MG63 (cell line): ENCODE results near the gene DOCK10. TPM values are rescaled to one million over a fixed set of nuclear protein-coding genes. Genes with fewer than 3 reads are reported as not detected.
A peak's percentile ranks its signal among the peaks of the same experiment; 100 is the strongest.

Experiments
- DNase-seq: peaks from one replicate; pipeline ENCODE4 v3.0.0-alpha.2; 2020
- H3K27me3 ChIP-seq: fragments of 250-450 bp; sonication (Bioruptor Pico); 2 replicates; pipeline ENCODE4 v1.5.1; 2020; ENCODE audit warnings: mild to moderate bottlenecking, moderate library complexity
- H3K36me3 ChIP-seq: fragments of 250-450 bp; sonication (Bioruptor Pico); 2 replicates; pipeline ENCODE4 v1.5.1; 2020; ENCODE audit warnings: mild to moderate bottlenecking, moderate library complexity
- H3K4me3 ChIP-seq: fragments of 250-450 bp; sonication (Bioruptor Pico); 2 replicates; pipeline ENCODE4 v1.5.1; 2020; ENCODE audit warnings: mild to moderate bottlenecking, moderate library complexity
- H3K9me3 ChIP-seq: fragments of 250-450 bp; sonication (Bioruptor Pico); 2 replicates; pipeline ENCODE4 v1.5.1; 2020; ENCODE audit warnings: mild to moderate bottlenecking, moderate library complexity
- total RNA-seq: library from RNA; depleted of rRNA; stranded (reverse); fragments of >200 nt; shearing (Covaris generic); gene quantifications from 2 replicates; pipeline ENCODE4 v1.2.3, GENCODE V29; 2014; ENCODE audit warnings: low replicate concordance; rRNA removed

DOCK10 gene
- 3.4 and 10.1 TPM in 2 replicates for total RNA-seq

DNA sequence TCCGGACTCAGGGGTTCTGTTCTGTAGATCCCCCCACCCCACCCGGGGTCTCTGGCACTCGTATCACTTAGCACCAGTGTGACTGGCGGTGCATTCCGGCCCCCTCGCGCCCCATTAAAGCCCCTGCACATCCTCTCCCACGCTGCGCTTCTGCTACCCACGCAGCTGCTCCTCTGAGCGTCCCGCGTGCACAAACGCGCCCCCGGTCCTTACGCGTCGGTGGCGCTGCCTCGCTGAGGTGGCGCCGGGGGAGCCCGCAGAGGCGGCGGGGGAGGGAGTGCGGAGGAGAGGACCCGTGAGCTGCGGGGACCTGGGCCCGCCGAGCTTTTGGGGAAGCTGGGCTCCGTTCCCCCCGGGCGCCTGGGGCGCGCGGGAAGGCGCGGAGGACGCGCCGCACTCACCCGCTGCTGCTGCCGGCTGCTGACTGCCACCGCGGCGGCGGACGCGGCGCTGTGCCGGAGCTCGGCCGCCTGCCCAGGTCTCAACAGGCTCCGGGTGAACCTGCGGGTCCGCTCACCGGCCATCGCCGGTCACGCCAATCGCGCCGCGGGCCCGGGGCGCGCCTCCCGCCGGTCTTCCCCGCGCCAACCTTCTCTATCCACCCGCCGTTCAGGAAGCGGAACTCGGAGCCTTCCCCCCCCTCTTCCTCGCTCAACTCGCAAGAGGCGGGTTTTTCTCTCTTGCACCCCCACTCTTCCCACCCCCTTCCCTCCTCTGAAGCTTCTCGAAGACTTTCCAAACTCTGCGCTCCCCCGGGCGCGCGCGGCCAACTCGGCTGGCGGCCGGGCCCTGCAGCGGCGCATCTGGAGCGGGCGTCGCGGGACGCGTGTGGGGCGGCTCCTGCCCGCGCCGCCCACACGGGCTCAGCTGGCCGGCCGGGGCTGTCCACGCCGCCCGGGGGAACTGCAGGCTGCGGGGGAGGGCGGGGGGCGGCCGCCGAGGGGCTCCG, at the start of gene DOCK10:
DOCK10 (minus strand) TSS at position 618 of the 949 bp plus-strand sequence; CDS start at position 524, 94 bp downstream.
- H3K9me3 ChIP-seq, result no peaks in the 10 kb centered on the region
- H3K4me3 ChIP-seq, result peak within 1 kb of the TSS; percentile 79
- DNase-seq, result peak; percentile 71
- 0 out of 2 replicates have a peak, but pooled peaks cover 2% of the 10 kb centered on the region for H3K36me3 ChIP-seq
- no peaks in the 10 kb centered on the region for H3K27me3 ChIP-seq

DNA sequence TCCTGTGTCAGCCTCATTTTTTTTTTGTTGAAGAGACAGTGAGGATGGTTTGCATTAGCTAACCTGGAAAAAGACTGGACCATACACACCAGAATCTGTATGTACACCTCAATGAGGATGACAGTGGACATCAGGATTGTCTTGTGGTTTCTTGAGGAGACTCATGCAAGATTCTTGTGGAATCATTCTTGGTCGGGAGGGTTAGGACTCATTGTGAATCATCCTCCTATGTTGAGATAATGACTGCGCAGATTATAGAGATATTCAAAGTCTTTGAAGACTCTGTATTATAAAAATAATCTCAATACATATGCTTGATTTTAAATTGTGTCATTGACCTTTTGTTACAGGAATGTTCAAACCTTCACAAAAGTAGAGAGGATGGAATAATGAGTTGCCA, 49.1 kb upstream of the DOCK10 start:
- Histone ChIP-seq H3K27me3 (no peaks in the 10 kb centered on the region), H3K9me3 (no peaks in the 10 kb centered on the region), H3K36me3 (no peaks in the 10 kb centered on the region), H3K4me3 (no peak overlapping the region)
- peak; percentile 28 for DNase-seq

GRCh38 chr2:225090746-225091145, 48.5 kb upstream of the DOCK10 start:
- no peak for DNase-seq
- no peaks in the 10 kb centered on the region for H3K36me3 ChIP-seq
- no peaks in the 10 kb centered on the region for H3K9me3 ChIP-seq
- no peak overlapping the region for H3K4me3 ChIP-seq
- H3K27me3 ChIP-seq, result no peaks in the 10 kb centered on the region

GRCh38 chr2:225086915-225087314, 44.6 kb upstream of the DOCK10 start:
- no peak overlapping the region for H3K4me3 ChIP-seq
- no peaks in the 10 kb centered on the region for H3K9me3 ChIP-seq
- H3K27me3 ChIP-seq, result no peaks in the 10 kb centered on the region
- H3K36me3 ChIP-seq, result no peaks in the 10 kb centered on the region
- DNase-seq, result no peak

DNA sequence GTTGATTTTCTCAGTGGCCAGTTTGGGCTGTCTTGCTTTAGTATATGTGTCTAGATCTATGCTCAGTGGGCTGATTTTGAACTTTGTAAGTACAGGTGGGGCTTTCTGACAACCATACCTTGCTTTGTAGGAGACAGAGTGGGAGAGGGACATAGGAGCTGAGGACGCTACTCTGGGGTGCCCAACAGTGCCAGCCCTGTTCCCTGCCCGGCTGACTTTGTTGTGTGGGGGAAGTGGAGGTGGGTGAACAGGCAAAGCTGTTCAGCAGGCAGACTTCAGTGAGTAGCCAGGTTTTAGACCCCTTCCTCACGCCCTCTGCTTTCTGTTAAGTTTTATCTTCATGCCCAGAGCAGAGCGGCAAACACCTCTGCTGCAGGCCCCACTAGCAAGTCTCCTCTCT, 44.2 kb upstream of the DOCK10 start:
- Histone ChIP-seq H3K4me3 (no peak overlapping the region), H3K9me3 (no peaks in the 10 kb centered on the region), H3K27me3 (no peaks in the 10 kb centered on the region), H3K36me3 (no peaks in the 10 kb centered on the region)
- DNase-seq, result no peak

DNA sequence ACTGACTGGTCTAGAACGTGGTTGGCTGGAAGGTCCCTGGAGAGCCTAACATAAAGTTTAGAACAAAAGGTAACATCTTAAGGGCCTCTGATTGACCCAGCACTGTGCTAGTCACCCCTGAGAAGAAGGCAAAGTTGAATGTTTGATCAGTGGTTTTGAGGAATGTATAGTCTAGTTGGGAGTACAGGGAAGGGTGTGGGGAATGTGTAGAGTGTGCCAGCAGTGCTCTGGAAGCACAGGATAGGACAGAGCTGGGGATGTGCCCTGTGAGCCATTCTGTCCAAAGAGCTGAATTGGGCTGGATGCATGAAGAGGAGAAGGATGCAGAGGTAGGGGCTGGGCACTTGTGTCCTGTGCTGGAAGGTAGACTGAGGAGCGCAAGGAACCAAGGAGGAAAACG, 41.0 kb upstream of the DOCK10 start:
- Histone ChIP-seq H3K4me3 (no peak overlapping the region), H3K9me3 (no peaks in the 10 kb centered on the region), H3K27me3 (no peaks in the 10 kb centered on the region), H3K36me3 (no peaks in the 10 kb centered on the region)
- no peak for DNase-seq

GRCh38 chr2:225076125-225076524, 33.9 kb upstream of the DOCK10 start:
- Histone ChIP-seq H3K36me3 (no peaks in the 10 kb centered on the region), H3K9me3 (no peaks in the 10 kb centered on the region), H3K27me3 (no peaks in the 10 kb centered on the region), H3K4me3 (no peak overlapping the region)
- DNase-seq, result no peak

DNA sequence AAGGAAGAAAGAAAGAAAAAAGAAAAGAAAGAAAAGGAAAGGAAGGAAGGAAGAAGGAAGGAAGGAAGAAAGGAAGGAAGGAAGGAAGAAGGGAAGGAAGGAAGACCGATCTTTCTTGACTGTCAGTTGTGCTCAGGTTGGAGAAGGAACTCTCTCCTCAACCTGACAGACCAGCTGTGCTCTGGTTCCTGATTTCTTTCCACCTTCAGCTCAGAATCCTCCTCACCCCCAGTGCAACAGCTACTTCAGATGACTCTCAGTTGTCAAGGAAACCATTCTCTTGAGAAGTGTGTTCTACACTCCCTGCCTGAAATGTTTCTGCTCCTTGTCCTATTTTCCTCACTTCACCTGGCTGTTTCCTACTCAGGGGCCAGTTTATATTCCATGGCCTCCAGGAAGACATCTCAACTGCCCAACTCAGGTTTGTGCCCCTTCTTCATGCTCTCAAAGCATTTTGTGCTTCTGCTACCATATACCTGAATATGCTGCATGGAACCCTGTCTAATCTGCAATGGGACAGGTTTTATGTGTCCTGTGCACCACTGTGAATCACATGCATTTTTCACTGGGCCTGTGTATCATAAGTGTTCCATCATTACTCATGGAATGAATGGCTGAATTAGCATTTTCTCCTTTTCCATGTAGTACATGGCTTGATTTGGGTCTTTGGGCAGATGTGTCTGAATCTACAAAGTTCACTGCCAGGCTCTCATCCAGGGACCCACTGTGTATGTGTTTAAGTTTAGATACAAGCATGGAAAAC, 32.8 kb upstream of the DOCK10 start:
- H3K9me3 ChIP-seq, result no peaks in the 10 kb centered on the region
- no peaks in the 10 kb centered on the region for H3K36me3 ChIP-seq
- H3K4me3 ChIP-seq, result no peak overlapping the region
- H3K27me3 ChIP-seq, result no peaks in the 10 kb centered on the region
- no peak for DNase-seq

DNA sequence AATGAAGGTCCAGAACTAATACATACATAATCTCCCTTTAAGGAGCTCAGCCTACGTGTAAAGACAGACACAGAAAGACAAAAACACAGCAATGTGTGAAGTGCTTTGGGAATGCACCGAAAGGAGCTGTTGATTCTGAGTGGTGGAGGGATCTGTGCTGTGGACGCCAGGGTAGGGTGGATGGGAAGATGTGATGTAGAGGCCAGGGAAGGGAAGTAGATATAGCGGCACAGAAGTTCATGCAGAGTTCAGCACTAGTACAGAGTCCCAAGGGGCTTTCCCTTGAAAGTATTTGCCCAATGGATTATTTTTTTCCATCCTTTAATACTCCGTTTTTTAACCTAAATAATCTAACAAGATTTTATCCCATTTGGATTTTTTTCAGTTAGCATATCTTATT, 32.1 kb upstream of the DOCK10 start:
- Histone ChIP-seq H3K4me3 (no peak overlapping the region), H3K9me3 (no peaks in the 10 kb centered on the region), H3K36me3 (no peaks in the 10 kb centered on the region), H3K27me3 (no peaks in the 10 kb centered on the region)
- DNase-seq, result no peak

- no peak overlapping the region for H3K4me3 ChIP-seq
- no peaks in the 10 kb centered on the region for H3K27me3 ChIP-seq
- no peaks in the 10 kb centered on the region for H3K9me3 ChIP-seq
- DNase-seq, result no peak
- H3K36me3 ChIP-seq, result no peaks in the 10 kb centered on the region
Observed at GRCh38 chr2:225073198-225073597, 30.9 kb upstream of the DOCK10 start.

DNA sequence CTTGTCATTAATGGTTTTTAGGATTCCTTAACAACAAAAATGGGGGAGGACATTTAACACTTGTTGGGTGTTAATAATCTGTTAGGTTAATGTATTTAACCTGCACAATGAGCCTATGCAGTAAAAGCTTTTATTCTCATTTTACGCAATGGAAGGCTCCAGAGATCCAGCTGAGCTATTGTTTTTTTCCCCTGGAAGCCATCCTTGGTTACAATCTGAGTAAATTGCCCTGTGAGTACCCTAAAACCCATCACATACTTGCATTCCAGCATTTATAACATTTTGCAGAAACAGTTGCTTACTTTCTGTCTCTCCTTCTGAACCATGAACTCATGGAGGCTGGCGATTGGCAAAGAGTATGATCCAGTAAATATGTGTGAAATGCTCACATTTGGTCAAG, 30.2 kb upstream of the DOCK10 start:
- Histone ChIP-seq H3K4me3 (no peak overlapping the region), H3K36me3 (no peaks in the 10 kb centered on the region), H3K9me3 (no peaks in the 10 kb centered on the region), H3K27me3 (no peaks in the 10 kb centered on the region)
- no peak for DNase-seq

GRCh38 chr2:225070811-225071210, 28.5 kb upstream of the DOCK10 start:
- DNase-seq, result no peak
- Histone ChIP-seq H3K9me3 (0 out of 2 replicates have a peak, but pooled peaks cover 2% of the 10 kb centered on the region), H3K4me3 (no peak overlapping the region), H3K36me3 (no peaks in the 10 kb centered on the region), H3K27me3 (no peaks in the 10 kb centered on the region)

- Histone ChIP-seq H3K27me3 (no peaks in the 10 kb centered on the region), H3K36me3 (no peaks in the 10 kb centered on the region), H3K9me3 (0 out of 2 replicates have a peak, but pooled peaks cover 2% of the 10 kb centered on the region), H3K4me3 (no peak overlapping the region)
- no peak for DNase-seq
Observed at GRCh38 chr2:225069966-225070365, 27.7 kb upstream of the DOCK10 start.

DNA sequence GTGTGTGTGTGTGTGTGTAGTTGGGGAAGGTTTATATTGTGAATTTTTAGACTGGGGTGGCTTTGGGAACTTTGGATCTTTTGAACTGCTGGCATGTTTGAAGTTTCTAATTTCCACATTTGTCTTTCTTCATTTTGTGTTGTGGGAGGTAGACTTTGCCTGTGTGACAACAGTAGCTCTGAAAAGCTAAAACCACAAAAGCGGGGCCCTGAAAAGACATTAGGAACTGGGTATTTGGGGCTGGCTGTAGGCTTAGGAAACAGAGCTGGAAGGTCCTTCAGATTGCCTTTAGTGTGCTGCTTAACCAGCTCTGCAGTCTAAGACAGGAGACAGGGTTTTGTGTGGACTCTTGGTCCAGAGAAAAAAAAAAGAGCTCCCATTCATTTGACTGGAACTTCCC, 27.2 kb upstream of the DOCK10 start:
- H3K27me3 ChIP-seq, result no peaks in the 10 kb centered on the region
- DNase-seq, result no peak

DNA sequence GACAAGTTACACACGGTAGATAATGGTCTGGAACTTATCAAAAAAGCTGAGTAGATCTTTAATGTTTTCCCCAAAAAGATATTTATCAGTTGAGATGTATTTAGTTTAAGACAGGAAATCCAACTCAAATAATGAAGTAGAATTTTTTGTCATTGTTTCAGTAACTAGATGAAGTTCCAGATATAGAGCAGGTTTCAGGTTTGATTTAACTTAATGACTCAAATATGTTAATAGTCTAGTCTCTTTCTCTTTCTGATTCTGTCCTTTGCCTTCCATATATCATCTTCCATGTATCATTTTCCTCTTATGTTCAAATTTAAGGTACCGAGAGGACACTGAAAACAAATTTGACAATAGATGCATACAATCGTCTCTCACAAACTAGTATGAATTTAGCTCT, 23.6 kb upstream of the DOCK10 start:
- DNase-seq, result no peak
- H3K9me3 ChIP-seq, result 0 out of 2 replicates have a peak, but pooled peaks cover 2% of the 10 kb centered on the region
- H3K36me3 ChIP-seq, result no peaks in the 10 kb centered on the region
- no peaks in the 10 kb centered on the region for H3K27me3 ChIP-seq
- H3K4me3 ChIP-seq, result no peak overlapping the region

More for the DNA sequence above, 27.2 kb upstream of the DOCK10 start:
- H3K36me3 ChIP-seq, result no peaks in the 10 kb centered on the region
- H3K9me3 ChIP-seq, result 0 out of 2 replicates have a peak, but pooled peaks cover 2% of the 10 kb centered on the region
- no peak overlapping the region for H3K4me3 ChIP-seq

GRCh38 chr2:225064928-225065327, 22.7 kb upstream of the DOCK10 start:
- Histone ChIP-seq H3K4me3 (no peak overlapping the region), H3K9me3 (peaks cover 2% of the 10 kb centered on the region; the same call in 1 of the 2 replicates), H3K27me3 (no peaks in the 10 kb centered on the region), H3K36me3 (no peaks in the 10 kb centered on the region)
- DNase-seq, result no peak

GRCh38 chr2:225064362-225064761, 22.1 kb upstream of the DOCK10 start:
- DNase-seq, result no peak
- Histone ChIP-seq H3K4me3 (no peak overlapping the region), H3K36me3 (no peaks in the 10 kb centered on the region)

More at GRCh38 chr2:225064362-225064761, 22.1 kb upstream of the DOCK10 start:
- H3K27me3 ChIP-seq, result no peaks in the 10 kb centered on the region
- peaks cover 2% of the 10 kb centered on the region; the same call in 1 of the 2 replicates for H3K9me3 ChIP-seq
